Stomach (tissue), 9 donors: ENCODE results near the gene MGAT4D. TPM values are rescaled to one million over a fixed set of nuclear protein-coding genes. Genes with fewer than 3 reads are reported as not detected.

ENCODE experiments used
- DNase-seq, 2 donors: peaks; one replicate each; pipeline versions ENCODE4 v3.0.0 to v3.0.0-alpha.2; 2013 to 2019
- H3K27ac ChIP-seq, 5 donors: fragments of 200-600 bp in 4 of 5; sonication (generic) in 4 of 5; one replicate each; pipeline ENCODE4 v1.5.1; 2013 to 2019; ENCODE audit warnings: mild to moderate bottlenecking in 1 of 5, moderate library complexity in 1 of 5
- H3K27me3 ChIP-seq, 3 donors: fragments of 200-600 bp; sonication (generic); one replicate each; pipeline ENCODE4 v1.5.1; 2017 to 2019; ENCODE audit warnings: mixed run types in 1 of 3
- H3K36me3 ChIP-seq, 4 donors: fragments of 200-600 bp; sonication (generic); 1 replicate in 3 of 4; 2 replicates in 1 of 4; pipeline ENCODE4 v1.5.1; 2016 to 2019
- H3K4me1 ChIP-seq, 4 donors: fragments of 200-600 bp; sonication (generic); one replicate each; pipeline ENCODE4 v1.5.1; 2016 to 2019
- H3K4me3 ChIP-seq, 4 donors: fragments of 200-600 bp; sonication (generic) in 3 of 4; one replicate each; pipeline ENCODE4 v1.5.1; 2016 to 2019; ENCODE audit warnings: mild to moderate bottlenecking in 1 of 4
- H3K9me3 ChIP-seq, 4 donors: fragments of 200-600 bp; sonication (generic); one replicate each; pipeline ENCODE4 v1.5.1; 2016 to 2019
- EP300 ChIP-seq: sonication (generic); formaldehyde crosslinking; IDR thresholded peaks from one replicate; pipeline ENCODE4 v1.6.1; 2017; ENCODE audit warnings: antibody characterized with exemption
- POLR2A ChIP-seq, 4 donors: fragments of 450-650 bp; IDR thresholded peaks; one replicate each; pipeline ENCODE4 v1.6.1; 2016; ENCODE audit warnings: antibody characterized with exemption in 4 of 4, control low read depth in 2 of 4, mild to moderate bottlenecking in 1 of 4, moderate library complexity in 1 of 4
- POLR2AphosphoS5 ChIP-seq, 3 donors: sonication (generic); formaldehyde crosslinking; IDR thresholded peaks; one replicate each; pipeline ENCODE4 v1.6.1; 2016; ENCODE audit warnings: antibody characterized with exemption in 3 of 3
- WGBS, 5 donors: extraction: QIAGEN DNeasy Blood & Tissue Kit in 3 of 5; methylation state at CpG; one replicate each; pipeline versions ENCODE4 v1.1.5 to v1.1.7; 2013 to 2018; 5-methylcytosine and 5-hydroxymethylcytosine counted together
- intact Hi-C: fragments of 100-400 bp; cut with DNase I; formaldehyde crosslinking; loops from one replicate; pipeline ENCODE4 v1.15.1; 2023; ENCODE audit warnings: low total_unique reads
- polyA plus RNA-seq, 3 donors: library from polyadenylated mRNA; stranded (reverse); fragments of 200-250 nt; gene quantifications; one replicate each; pipeline ENCODE4 v1.2.3, GENCODE V29; 2013
- total RNA-seq, 5 donors: library from RNA; depleted of rRNA; stranded (reverse); fragments of >200 nt; gene quantifications; one replicate each; pipeline versions ENCODE4 v1.1.0 to v1.2.3, GENCODE V29; 2014 to 2016
- TF ChIP-seq, protein P1 (sequence below), 7 experiments: fragments of 450-650 bp in 4 of 7; fragments of 200-600 bp in 3 of 7; sonication (generic) in 3 of 7; IDR thresholded peaks; one replicate each; pipeline ENCODE4 v1.5.1; 2016 to 2019; ENCODE audit warnings: antibody characterized with exemption in 7 of 7, control low read depth in 2 of 7, mild to moderate bottlenecking in 1 of 7
- donor health status: healthy with polysubstance abuse.
- donor health status: Bipolar disorder and iron deficiency.
- donor health status: healthy.

The MGAT4D gene
- total and polyA plus RNA-seq, 8 donors: not detected

DNA sequence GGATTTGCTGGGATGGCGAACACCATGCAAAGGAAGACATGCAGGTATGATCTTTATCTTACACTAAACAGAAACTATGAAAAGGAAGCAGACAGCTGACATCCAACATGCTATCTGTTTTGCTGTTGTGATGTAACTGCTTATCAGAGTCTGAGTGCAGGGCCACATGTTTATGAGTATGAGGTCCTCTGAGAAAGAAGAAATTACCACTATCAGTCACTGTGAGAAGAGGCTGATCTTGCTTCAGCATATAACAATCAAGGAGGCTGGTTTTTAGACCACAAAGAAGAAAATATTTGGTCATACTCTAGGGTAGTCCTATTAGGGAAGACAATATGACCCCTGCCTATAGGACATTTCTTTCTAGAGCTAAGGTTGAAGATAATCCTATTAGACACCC lies 89.1 kb downstream of the MGAT4D start:
- intact Hi-C loops: no loop called here
- Histone ChIP-seq H3K4me1 (no peaks in the 10 kb centered on the region), H3K4me3 (no peak overlapping the region), H3K9me3 (no peaks in the 10 kb centered on the region), H3K27me3 (no peaks in the 10 kb centered on the region), H3K36me3 (no peaks in the 10 kb centered on the region), H3K27ac (no peak overlapping the region)
- DNase-seq: no peak
- 88 to 95% (median 93%) methylated on average over 1 of the region's 1 CpG for WGBS, 5 donors
- TF ChIP-seq, protein P1, sequence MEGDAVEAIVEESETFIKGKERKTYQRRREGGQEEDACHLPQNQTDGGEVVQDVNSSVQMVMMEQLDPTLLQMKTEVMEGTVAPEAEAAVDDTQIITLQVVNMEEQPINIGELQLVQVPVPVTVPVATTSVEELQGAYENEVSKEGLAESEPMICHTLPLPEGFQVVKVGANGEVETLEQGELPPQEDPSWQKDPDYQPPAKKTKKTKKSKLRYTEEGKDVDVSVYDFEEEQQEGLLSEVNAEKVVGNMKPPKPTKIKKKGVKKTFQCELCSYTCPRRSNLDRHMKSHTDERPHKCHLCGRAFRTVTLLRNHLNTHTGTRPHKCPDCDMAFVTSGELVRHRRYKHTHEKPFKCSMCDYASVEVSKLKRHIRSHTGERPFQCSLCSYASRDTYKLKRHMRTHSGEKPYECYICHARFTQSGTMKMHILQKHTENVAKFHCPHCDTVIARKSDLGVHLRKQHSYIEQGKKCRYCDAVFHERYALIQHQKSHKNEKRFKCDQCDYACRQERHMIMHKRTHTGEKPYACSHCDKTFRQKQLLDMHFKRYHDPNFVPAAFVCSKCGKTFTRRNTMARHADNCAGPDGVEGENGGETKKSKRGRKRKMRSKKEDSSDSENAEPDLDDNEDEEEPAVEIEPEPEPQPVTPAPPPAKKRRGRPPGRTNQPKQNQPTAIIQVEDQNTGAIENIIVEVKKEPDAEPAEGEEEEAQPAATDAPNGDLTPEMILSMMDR (IDR thresholded peaks at IDR 0.05): no peak
- TF ChIP-seq EP300 (no peak), POLR2AphosphoS5 (IDR thresholded peaks at IDR 0.05) (no peak), POLR2A (IDR thresholded peaks at IDR 0.05) (no peak)

DNA sequence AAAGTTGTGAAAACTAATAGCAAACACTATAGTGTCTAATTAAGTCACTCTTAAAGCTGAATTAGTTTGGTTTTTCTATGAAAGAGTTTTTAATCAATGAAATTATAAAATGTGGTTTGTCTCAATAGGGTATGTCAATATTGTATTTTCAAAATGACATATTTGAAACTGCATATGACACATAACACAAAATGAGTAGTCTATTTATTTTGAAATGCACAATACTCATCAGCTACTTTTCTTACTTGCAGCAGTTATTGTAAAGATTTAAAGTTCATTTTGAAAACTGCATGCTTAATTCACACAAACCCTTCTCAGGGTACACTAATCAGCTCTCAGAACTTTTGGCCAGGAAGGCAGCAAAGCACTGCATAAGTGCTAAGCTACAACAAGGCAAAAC lies 91.8 kb downstream of the MGAT4D start:
- intact Hi-C loops: no loop called here
- Histone ChIP-seq H3K9me3 (no peaks in the 10 kb centered on the region), H3K36me3 (no peaks in the 10 kb centered on the region), H3K4me3 (no peak overlapping the region), H3K27me3 (no peaks in the 10 kb centered on the region), H3K27ac (no peak overlapping the region), H3K4me1 (no peaks in the 10 kb centered on the region)
- DNase-seq: no peak
- TF ChIP-seq, protein P1 (IDR thresholded peaks at IDR 0.05): no peak
- no peak for TF ChIP-seq POLR2AphosphoS5 (IDR thresholded peaks at IDR 0.05)
- no peak for TF ChIP-seq POLR2A (IDR thresholded peaks at IDR 0.05)
- no peak for TF ChIP-seq EP300

DNA sequence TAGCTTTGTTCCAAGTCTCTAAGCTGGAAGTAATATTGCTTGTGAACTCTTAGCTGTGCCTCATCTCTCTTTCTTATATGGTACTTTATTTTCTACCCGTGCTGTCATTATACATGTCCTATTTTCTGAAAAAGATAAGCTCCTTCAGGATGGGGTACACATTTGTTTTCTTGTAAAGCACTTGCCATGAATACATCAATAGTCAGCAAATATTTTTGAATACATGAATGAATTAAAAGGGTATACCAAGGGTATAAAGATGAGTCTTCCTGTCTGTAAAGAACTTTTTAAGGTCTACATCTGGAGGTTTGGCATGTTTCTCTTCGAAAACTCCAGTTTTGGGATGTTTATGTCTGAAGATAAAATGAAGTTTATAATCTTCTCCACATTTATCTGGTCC lies 98.0 kb downstream of the MGAT4D start:
- H3K4me3 ChIP-seq: no peak overlapping the region
- H3K27ac ChIP-seq: no peak overlapping the region
- no peaks in the 10 kb centered on the region for H3K4me1 ChIP-seq
- H3K9me3 ChIP-seq: no peaks in the 10 kb centered on the region
- TF ChIP-seq EP300 (no peak), POLR2A (IDR thresholded peaks at IDR 0.05) (no peak), POLR2AphosphoS5 (IDR thresholded peaks at IDR 0.05) (no peak)
- TF ChIP-seq, protein P1 (IDR thresholded peaks at IDR 0.05): no peak
- DNase-seq: no peak
- H3K27me3 ChIP-seq: no peaks in the 10 kb centered on the region
- 64 to 86% (median 78%) methylated on average over 2 of the region's 2 CpGs for WGBS, 5 donors
- H3K36me3 ChIP-seq: no peaks in the 10 kb centered on the region
- intact Hi-C loops: no loop called here

DNA sequence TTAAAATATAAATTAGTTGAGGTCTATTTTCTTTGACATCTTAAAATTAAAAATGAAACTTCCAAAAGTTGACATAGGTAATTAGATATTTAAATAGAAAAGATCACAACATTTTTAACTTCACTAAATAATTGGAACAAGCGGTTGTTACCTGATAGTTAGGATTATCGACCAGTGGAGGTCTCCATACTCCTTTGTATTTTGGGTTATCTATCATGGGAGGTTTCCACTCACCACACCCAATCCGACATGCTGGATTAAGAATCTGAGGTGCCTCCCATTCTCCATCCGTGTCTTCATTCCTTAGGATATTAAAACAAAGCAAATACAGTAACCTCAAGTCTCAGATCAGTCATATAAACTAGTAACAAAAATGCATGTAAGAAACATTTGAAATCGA lies 102.4 kb downstream of the MGAT4D start:
- no peak overlapping the region for H3K4me3 ChIP-seq
- H3K27me3 ChIP-seq: no peaks in the 10 kb centered on the region
- DNase-seq: no peak
- H3K4me1 ChIP-seq: no peaks in the 10 kb centered on the region
- intact Hi-C loops: no loop called here
- no peak overlapping the region for H3K27ac ChIP-seq
- no peaks in the 10 kb centered on the region for H3K36me3 ChIP-seq
- no peaks in the 10 kb centered on the region for H3K9me3 ChIP-seq
- no peak for TF ChIP-seq POLR2A (IDR thresholded peaks at IDR 0.05)
- TF ChIP-seq EP300: no peak
- TF ChIP-seq, protein P1 (IDR thresholded peaks at IDR 0.05): no peak
- no peak for TF ChIP-seq POLR2AphosphoS5 (IDR thresholded peaks at IDR 0.05)
- WGBS, 5 donors: 61 to 78% (median 71%) methylated on average over 5 of the region's 5 CpGs

Other genes starting within 250 kb of the MGAT4D start
- gene SCOC, start 124.6 kb downstream of the MGAT4D start, total RNA-seq: 10 to 100 TPM; 28.4 to 75.5 (median 54.3) TPM
- 100 to 1,000 TPM in 1 of 3 donors, 10 to 100 TPM in 2; 55.7 to 108 (median 76.5) TPM for gene SCOC, start 124.6 kb downstream of the MGAT4D start, polyA plus RNA-seq
- gene CLGN, start 70.6 kb downstream of the MGAT4D start, total RNA-seq: 1 to 10 TPM in 3 of 5 donors, under 1 TPM in 1, not detected in 1; 0.45 to 7.6 (median 2.2) TPM
- 1 to 10 TPM in 1 of 3 donors, under 1 TPM in 1, not detected in 1; 0.31 to 1.6 TPM for gene CLGN, start 70.6 kb downstream of the MGAT4D start, polyA plus RNA-seq
- 10 to 100 TPM in 4 of 5 donors, 1 to 10 TPM in 1; 4.3 to 38.7 (median 22.3) TPM for gene ELMOD2, start 25.9 kb upstream of the MGAT4D start, total RNA-seq
- 1 to 10 TPM; 2.1 to 6.0 (median 4.2) TPM for gene ELMOD2, start 25.9 kb upstream of the MGAT4D start, polyA plus RNA-seq
- under 1 TPM in 1 of 5 donors, not detected in 4; 0.37 TPM for gene UCP1, start 70.7 kb upstream of the MGAT4D start, total RNA-seq
- gene UCP1, start 70.7 kb upstream of the MGAT4D start, polyA plus RNA-seq: not detected